Thyroid gland (tissue), 4 donors: ENCODE results near the gene CCL17.

Experiments
- CTCF ChIP-seq, 6 experiments: fragments of 200-600 bp in 3 of 6; fragments of 450-650 bp in 3 of 6; sonication (generic) in 3 of 6; IDR thresholded peaks; one replicate each; pipeline ENCODE4 v1.5.1; 2016 to 2019; ENCODE audit warnings: antibody characterized with exemption in 6 of 6, mild to moderate bottlenecking in 2 of 6, inconsistent platforms in 1 of 6, moderate library complexity in 1 of 6
- POLR2A ChIP-seq, 2 donors: fragments of 450-650 bp; IDR thresholded peaks; one replicate each; pipeline ENCODE4 v1.6.1; 2017; ENCODE audit warnings: antibody characterized with exemption in 2 of 2, mild to moderate bottlenecking in 2 of 2, moderate library complexity in 1 of 2

- TF ChIP-seq CTCF (IDR thresholded peaks at IDR 0.05) (no peak), POLR2A (IDR thresholded peaks at IDR 0.05) (no peak)
Observed at GRCh38 chr16:57394444-57394843, 10.1 kb upstream of the CCL17 start.
